GM23338 (cell line): ENCODE results near the gene CDHR5. TPM values are rescaled to one million over a fixed set of nuclear protein-coding genes. Genes with fewer than 3 reads are reported as not detected.

Source experiments
- ATAC-seq: fragments of 200-7000 bp; cut with Tn5 transposase; 3 replicates; pipeline ENCODE4 v1.9.1; 2020
- DNase-seq: peaks from one replicate; pipeline ENCODE4 v3.0.0-alpha.2; 2015; ENCODE audit warnings: low spot score
- H2AFZ ChIP-seq: fragments of 200-600 bp; sonication (generic); 2 replicates; pipeline ENCODE4 v1.8.0; 2016; ENCODE audit warnings: antibody characterized with exemption, mild to moderate bottlenecking, moderate library complexity
- H3F3A ChIP-seq: fragments of 200-600 bp; sonication (generic); replicated peaks from 2 replicates; pipeline ENCODE4 v1.8.0; 2017; ENCODE audit warnings: antibody characterized with exemption, mixed run types, low read depth
- H3K27ac ChIP-seq: fragments of 200-600 bp; sonication (generic); 2 replicates; pipeline ENCODE4 v1.6.1; 2016; ENCODE audit warnings: low read depth
- H3K27me3 ChIP-seq: fragments of 200-600 bp; sonication (generic); 2 replicates; pipeline ENCODE4 v1.8.0; 2016; ENCODE audit warnings: mild to moderate bottlenecking, mixed run types, moderate library complexity; ENCODE audit not compliant: insufficient read depth
- H3K36me3 ChIP-seq: fragments of 200-600 bp; sonication (generic); 2 replicates; pipeline ENCODE4 v1.8.0; 2016; ENCODE audit warnings: mild to moderate bottlenecking; ENCODE audit not compliant: insufficient read depth
- H3K4me1 ChIP-seq: fragments of 200-600 bp; sonication (generic); 2 replicates; pipeline ENCODE4 v1.8.0; 2016; ENCODE audit warnings: mild to moderate bottlenecking, moderate library complexity; ENCODE audit not compliant: insufficient read depth
- H3K4me2 ChIP-seq: fragments of 200-600 bp; sonication (generic); 2 replicates; pipeline ENCODE4 v1.7.1; 2017; ENCODE audit warnings: mixed run types
- H3K4me3 ChIP-seq: fragments of 200-600 bp; sonication (generic); 2 replicates; pipeline ENCODE4 v1.6.1; 2016; ENCODE audit warnings: mixed run types
- H3K79me2 ChIP-seq: fragments of 200-600 bp; sonication (generic); replicated peaks from 2 replicates; pipeline ENCODE4 v1.8.0; 2017; ENCODE audit warnings: mild to moderate bottlenecking; ENCODE audit not compliant: insufficient read depth
- H3K9me2 ChIP-seq: fragments of 200-600 bp; sonication (generic); 2 replicates; pipeline ENCODE4 v1.8.0; 2017; ENCODE audit not compliant: insufficient read depth
- H4K20me1 ChIP-seq: fragments of 200-600 bp; sonication (generic); replicated peaks from 2 replicates; pipeline ENCODE4 v1.8.0; 2017; ENCODE audit warnings: mild to moderate bottlenecking; ENCODE audit not compliant: insufficient read depth
- H3K27ac Mint-ChIP-seq: 2 replicates; pipeline ENCODE4 v1.8.0; 2020; ENCODE audit warnings: inconsistent platforms, mild to moderate bottlenecking, moderate library complexity, mixed read lengths
- H3K27me3 Mint-ChIP-seq: 3 replicates; pipeline ENCODE4 v1.8.0; 2022; ENCODE audit warnings: low read depth, mild to moderate bottlenecking, moderate library complexity, mixed read lengths, inconsistent platforms; ENCODE audit not compliant: insufficient read depth, poor library complexity
- H3K36me3 Mint-ChIP-seq: 3 replicates; pipeline ENCODE4 v1.8.0; 2021; ENCODE audit warnings: low read depth, mild to moderate bottlenecking, inconsistent platforms, moderate library complexity, mixed read lengths
- H3K4me1 Mint-ChIP-seq: 3 replicates; pipeline ENCODE4 v1.8.0; 2020; ENCODE audit warnings: mild to moderate bottlenecking, inconsistent platforms, mixed read lengths
- H3K4me3 Mint-ChIP-seq: 3 replicates; pipeline ENCODE4 v1.8.0; 2021; ENCODE audit warnings: moderate library complexity, mild to moderate bottlenecking, inconsistent platforms, mixed read lengths
- H3K9me3 Mint-ChIP-seq: 3 replicates; pipeline ENCODE4 v1.8.0; 2020; ENCODE audit warnings: moderate library complexity, mild to moderate bottlenecking, inconsistent platforms, mixed read lengths
- CREB1 ChIP-seq: fragments of 250-450 bp; sonication (Bioruptor Pico); IDR thresholded peaks from 2 replicates; pipeline ENCODE4 v1.5.0; 2020; ENCODE audit warnings: low read depth, mild to moderate bottlenecking, moderate library complexity
- CTCF ChIP-seq, 2 experiments: fragments of 200-600 bp in 1 of 2; sonication (generic) in 1 of 2; conservative IDR thresholded peaks; 2 replicates each; pipeline versions ENCODE4 v1.5.1 to v1.6.1; 2016 to 2017; ENCODE audit warnings: antibody characterized with exemption in 2 of 2, low read depth in 2 of 2, mild to moderate bottlenecking in 2 of 2, moderate library complexity in 1 of 2
- EZH2phosphoT487 ChIP-seq: fragments of 200-600 bp; sonication (generic); IDR thresholded peaks from one replicate; pipeline ENCODE4 v1.8.1; 2018; ENCODE audit warnings: antibody characterized with exemption; ENCODE audit not compliant: unreplicated experiment
- JUNB ChIP-seq: IDR thresholded peaks from one replicate; pipeline ENCODE4 v1.6.1; 2016; ENCODE audit warnings: antibody characterized with exemption; ENCODE audit not compliant: unreplicated experiment
- NANOG ChIP-seq: IDR thresholded peaks from 2 replicates; pipeline ENCODE4 v1.6.1; 2016; ENCODE audit warnings: antibody characterized with exemption, borderline replicate concordance
- POLR2AphosphoS5 ChIP-seq: IDR thresholded peaks from 2 replicates; pipeline ENCODE4 v1.6.1; 2016; ENCODE audit warnings: antibody characterized with exemption, low read depth
- REST ChIP-seq: IDR thresholded peaks from one replicate; pipeline ENCODE4 v1.6.1; 2018; ENCODE audit warnings: antibody characterized with exemption; ENCODE audit not compliant: unreplicated experiment
- polyA plus RNA-seq: library from polyadenylated mRNA; unstranded; fragments of >200 nt; fragmentation: Nextera tagmentation; extraction: Ambion mirVana; gene quantifications from 2 replicates; pipeline ENCODE4 v1.2.1, GENCODE V29; 2016
- total RNA-seq: library from RNA; depleted of rRNA; stranded (reverse); fragments of >200 nt; shearing (Covaris generic); gene quantifications from 2 replicates; pipeline ENCODE4 v1.2.3, GENCODE V29; 2014
- TF ChIP-seq, protein P1 (sequence below): IDR thresholded peaks from 2 replicates; pipeline ENCODE4 v1.6.1; 2016; ENCODE audit warnings: antibody characterized with exemption

The CDHR5 gene
- total and polyA plus RNA-seq, 2 experiments from 2014 or later: not detected

- Histone ChIP-seq H3K9me2 (no peaks in the 10 kb centered on the region), H3K27me3 (peaks cover 15% of the 10 kb centered on the region; the same call in 1 of the 2 replicates), H3K79me2 (no peaks in the 10 kb centered on the region), H3K4me2 (peak overlapping the region; percentile 88), H3K4me1 (peaks cover 20% of the 10 kb centered on the region; the same call in 1 of the 2 replicates), H3F3A (peaks cover 3% of the 10 kb centered on the region), H3K36me3 (no peaks in the 10 kb centered on the region), H4K20me1 (peaks cover 2% of the 10 kb centered on the region), H3K4me3 (peak overlapping the region; percentile 62), H3K27ac (no peak overlapping the region), H2AFZ (no peak overlapping the region; the same call in 1 of the 2 replicates)
- peak overlapping the region; percentile 72 for H3K4me3 Mint-ChIP-seq
- ATAC-seq: peak; percentile 73
- H3K4me1 Mint-ChIP-seq: peaks cover 11% of the 10 kb centered on the region
- no peak overlapping the region for H3K27ac Mint-ChIP-seq
- peak; percentile 95 for DNase-seq
- H3K36me3 Mint-ChIP-seq: no peaks in the 10 kb centered on the region; the same call in 2 of the 3 replicates
- peaks cover 22% of the 10 kb centered on the region for H3K27me3 Mint-ChIP-seq
- peak; percentile 55; the same call in 1 of the 2 replicates for TF ChIP-seq POLR2AphosphoS5
- peak; percentile 44 for TF ChIP-seq CREB1 (CRISPR knock-in tag)
- TF ChIP-seq CTCF (conservative IDR thresholded peaks at IDR 0.05; ENCODE audit: low read depth in 2 of 2): no peak
- no peaks in the 10 kb centered on the region for H3K9me3 Mint-ChIP-seq
These were observed 56.2 kb downstream of the CDHR5 start for GRCh38 chr11:568306-569157.

GRCh38 chr11:567629-568292, 57.0 kb downstream of the CDHR5 start:
- peaks cover 22% of the 10 kb centered on the region for H3K27me3 Mint-ChIP-seq
- H3K36me3 Mint-ChIP-seq: no peaks in the 10 kb centered on the region; the same call in 2 of the 3 replicates
- Histone ChIP-seq H4K20me1 (peaks cover 5% of the 10 kb centered on the region), H3K4me2 (peak overlapping the region; percentile 81), H3K79me2 (no peaks in the 10 kb centered on the region), H3K9me2 (no peaks in the 10 kb centered on the region), H3K4me3 (peak overlapping the region; percentile 59), H3K27ac (no peak overlapping the region), H3K27me3 (peaks cover 11% of the 10 kb centered on the region; the same call in 1 of the 2 replicates), H3K36me3 (no peaks in the 10 kb centered on the region), H2AFZ (no peak overlapping the region), H3K4me1 (peaks cover 20% of the 10 kb centered on the region; the same call in 1 of the 2 replicates), H3F3A (peaks cover 3% of the 10 kb centered on the region)
- DNase-seq (no peak), ATAC-seq (peak; percentile 9)
- H3K9me3 Mint-ChIP-seq: no peaks in the 10 kb centered on the region
- no peak overlapping the region for H3K27ac Mint-ChIP-seq
- H3K4me1 Mint-ChIP-seq: peaks cover 11% of the 10 kb centered on the region
- peak overlapping the region; percentile 75 for H3K4me3 Mint-ChIP-seq
- TF ChIP-seq REST: no peak
- no peak for TF ChIP-seq JUNB
- TF ChIP-seq CTCF (conservative IDR thresholded peaks at IDR 0.05; ENCODE audit: low read depth in 2 of 2): no peak
- no peak for TF ChIP-seq CREB1 (CRISPR knock-in tag)
- TF ChIP-seq NANOG: no peak
- no peak for TF ChIP-seq EZH2phosphoT487
- TF ChIP-seq, protein P1, sequence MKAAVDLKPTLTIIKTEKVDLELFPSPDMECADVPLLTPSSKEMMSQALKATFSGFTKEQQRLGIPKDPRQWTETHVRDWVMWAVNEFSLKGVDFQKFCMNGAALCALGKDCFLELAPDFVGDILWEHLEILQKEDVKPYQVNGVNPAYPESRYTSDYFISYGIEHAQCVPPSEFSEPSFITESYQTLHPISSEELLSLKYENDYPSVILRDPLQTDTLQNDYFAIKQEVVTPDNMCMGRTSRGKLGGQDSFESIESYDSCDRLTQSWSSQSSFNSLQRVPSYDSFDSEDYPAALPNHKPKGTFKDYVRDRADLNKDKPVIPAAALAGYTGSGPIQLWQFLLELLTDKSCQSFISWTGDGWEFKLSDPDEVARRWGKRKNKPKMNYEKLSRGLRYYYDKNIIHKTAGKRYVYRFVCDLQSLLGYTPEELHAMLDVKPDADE: no peak
